Spleen (tissue), 7 donors: ENCODE measurements around the gene PTPRCAP.

Experiments used
- CTCF ChIP-seq, 11 experiments: fragments of 200-600 bp in 7 of 11; fragments of 450-650 bp in 4 of 11; sonication (generic) in 4 of 11; IDR thresholded peaks in 8 of 11; conservative IDR thresholded peaks in 3 of 11; 1 replicate in 7 of 11; 2 replicates in 4 of 11; pipeline versions ENCODE4 v1.4.0 to v1.8.0; 2016 to 2021; ENCODE audit warnings: antibody characterized with exemption in 11 of 11, inconsistent platforms in 4 of 11, mild to moderate bottlenecking in 1 of 11
- POLR2A ChIP-seq, 3 donors: fragments of 450-650 bp; IDR thresholded peaks; one replicate each; pipeline ENCODE4 v1.5.1; 2017; ENCODE audit warnings: antibody characterized with exemption in 3 of 3, mild to moderate bottlenecking in 1 of 3
- POLR2AphosphoS5 ChIP-seq, 3 donors: sonication (generic); formaldehyde crosslinking; IDR thresholded peaks; one replicate each; pipeline ENCODE4 v1.5.1; 2017; ENCODE audit warnings: antibody characterized with exemption in 3 of 3
- donor health status: DM: no; HTN: no; CAD: no; lungs with moderate emphysema.
- donor health status: DM: no; HTN: no; CAD: no.
- donor health status: DM: no; HTN: no; CAD: no.

GRCh38 chr11:67472882-67473281 lies 35.4 kb upstream of the PTPRCAP start:
- TF ChIP-seq CTCF (IDR thresholded peaks at IDR 0.05 in 8 of 11, conservative IDR thresholded peaks at IDR 0.05 in 3 of 11) (no peak), POLR2AphosphoS5 (IDR thresholded peaks at IDR 0.05) (no peak), POLR2A (IDR thresholded peaks at IDR 0.05) (no peak)
